Measurements from ENCODE around the gene PPFIBP1. TPM values are rescaled to one million over a fixed set of nuclear protein-coding genes. Genes with fewer than 3 reads are reported as not detected.

Gene PPFIBP1
- total and polyA plus RNA-seq, 9 of the 15 experiments (the other 6 are each of a cell fraction or from before 2014, with no cell fraction given) = 0.46 to 3.5 (median 1.8) TPM

- FAIRE-seq (no peak), ATAC-seq (no peak), DNase-seq (ENCODE audit: extremely low read depth in 1 of 4, low spot score in 3 of 4) (peak in 1 of 4 experiments; percentile 21)
- Histone ChIP-seq H3K4me3 (peak overlapping the region; percentile 97), H3K27ac (ENCODE audit: extremely low read depth, low read depth, low read length) (peak overlapping the region; percentile 93), H4K20me1 (replicated peaks; ENCODE audit: control insufficient read depth, insufficient read depth, low read length) (no peaks in the 10 kb centered on the region; the same call in 1 of the 2 replicates), H3K9me1 (ENCODE audit: control insufficient read depth, insufficient read depth, low read length) (no peaks in the 10 kb centered on the region), H3K36me3 (ENCODE audit: control insufficient read depth, insufficient read depth, low read length) (peaks cover 41% of the 10 kb centered on the region), H3K9ac (ENCODE audit: insufficient read depth in 1 of 2, low read depth in 2 of 2, low read length in 2 of 2) (peak overlapping the region; percentile 84 to 96; a peak in 3 of 4 replicates), H3K4me1 (replicated peaks in 1 of 2; ENCODE audit: control insufficient read depth in 2 of 2, insufficient read depth in 2 of 2, low read length in 2 of 2) (peaks cover 7 to 12% of the 10 kb centered on the region in 2 experiments; a peak in 4 of 5 replicates), H2AFZ (ENCODE audit: low read depth, low read length) (no peak overlapping the region), H3K9me3 (replicated peaks; ENCODE audit: control insufficient read depth, insufficient read depth, low read depth, low read length) (no peaks in the 10 kb centered on the region), H3K4me2 (ENCODE audit: insufficient read depth, low read length) (peak overlapping the region; percentile 97), H3K27me3 (ENCODE audit: control insufficient read depth in 2 of 2, insufficient read depth in 2 of 2, low read length in 2 of 2) (no peaks in the 10 kb centered on the region; a peak in 1 of 5 replicates), H3K79me2 (ENCODE audit: control insufficient read depth, insufficient read depth, low read length) (peaks cover 51% of the 10 kb centered on the region)
- in situ Hi-C loops (cut with MboI) (no loop called here), intact Hi-C loops (cut with micrococcal nuclease) (no loop called here)
- ChIA-PET CTCF (ENCODE audit: low intra/inter-chr PET ratio) (no interaction called here), POLR2A (interaction anchor here (0.8 to 2.0 kb wide), 3 partner anchors 11 to 75 kb away, joined by 3 to 5 read pairs (median 5); no protein-coding TSS in a partner anchor)
- WGBS (ENCODE audit: insufficient coverage, low coverage, missing lambda C conversion rate) = 13% methylated on average over 2 of the region's 2 CpGs
- no TSS peak for BruUV-seq (replicated peaks)
- TF ChIP-seq COPS2 (conservative IDR thresholded peaks at IDR 0.05) (no peak), PCBP2 (IDR thresholded peaks at IDR 0.05; ENCODE audit: low read depth, low read length, poor library complexity, severe bottlenecking) (no peak), ETV6 (IDR thresholded peaks at IDR 0.05; ENCODE audit: borderline replicate concordance in 1 of 2, low read depth in 2 of 2, low read length in 1 of 2) (no peak), ETV6 (CRISPR knock-in tag; IDR thresholded peaks at IDR 0.05; ENCODE audit: borderline replicate concordance) (no peak), DNMT1 (IDR thresholded peaks at IDR 0.05) (no peak), SAP30 (IDR thresholded peaks at IDR 0.05; ENCODE audit: borderline replicate concordance, insufficient read depth, low read depth, low read length, poor library complexity, severe bottlenecking) (no peak), ELF1 (tag; IDR thresholded peaks at IDR 0.05) (no peak), MYC (IDR thresholded peaks at IDR 0.05; ENCODE audit: low read depth, low read length) (no peak), MYC (CRISPR knock-in tag; IDR thresholded peaks at IDR 0.05; ENCODE audit: borderline replicate concordance, low read depth) (no peak), YY1 (IDR thresholded peaks at IDR 0.05; ENCODE audit: borderline replicate concordance in 1 of 3, control insufficient read depth in 1 of 3, extremely low read depth in 1 of 3, insufficient read depth in 3 of 3, insufficient read length in 1 of 3, insufficient replicate concordance in 2 of 3, low read depth in 1 of 3, low read length in 2 of 3) (no peak), BRF2 (IDR thresholded peaks at IDR 0.05; ENCODE audit: borderline replicate concordance, insufficient read depth, insufficient read length) (no peak)
Observed at GRCh38 chr12:27711967-27712366, 188.0 kb downstream of the PPFIBP1 start.

Measured in K562 (cell line).